Keratinocyte (primary cell): ENCODE data around the gene TOLLIP. TPM values are rescaled to one million over a fixed set of nuclear protein-coding genes. Genes with fewer than 3 reads are reported as not detected.

ENCODE experiments used
- DNase-seq: peaks from one replicate; pipeline ENCODE4 v3.0.0-alpha.2; 2011; ENCODE audit warnings: low read depth, missing footprints, low spot score
- FAIRE-seq: peaks from 2 replicates; lab custom pipeline; 2011; peaks lifted over from hg19 to GRCh38; lab: Jason Lieb, UNC
- H2AFZ ChIP-seq: 2 replicates; pipeline ENCODE4 v1.6.0; 2012; ENCODE audit warnings: low read length, control low read depth, inconsistent platforms; ENCODE audit not compliant: control insufficient read depth
- H3K27ac ChIP-seq: 2 replicates; pipeline ENCODE4 v1.5.1; 2011; ENCODE audit warnings: low read length; ENCODE audit not compliant: control insufficient read depth, insufficient read depth
- H3K27me3 ChIP-seq: 3 replicates; pipeline ENCODE4 v1.6.0; 2011; ENCODE audit warnings: low read length; ENCODE audit not compliant: control insufficient read depth, insufficient read depth; ENCODE audit errors: extremely low read depth
- H3K36me3 ChIP-seq, 2 experiments: 2 replicates in 1 of 2; 3 replicates in 1 of 2; pipeline ENCODE4 v1.5.1; 2011; ENCODE audit warnings: low read length in 2 of 2, mild to moderate bottlenecking in 1 of 2; ENCODE audit not compliant: control insufficient read depth in 2 of 2, insufficient read depth in 2 of 2; ENCODE audit errors: extremely low read depth in 1 of 2
- H3K4me1 ChIP-seq: 3 replicates; pipeline ENCODE4 v1.5.1; 2011; ENCODE audit warnings: low read length; ENCODE audit not compliant: control insufficient read depth, insufficient read depth; ENCODE audit errors: extremely low read depth
- H3K4me2 ChIP-seq: 3 replicates; pipeline ENCODE4 v1.6.0; 2011; ENCODE audit warnings: low read depth, low read length; ENCODE audit not compliant: control insufficient read depth, insufficient read depth; ENCODE audit errors: extremely low read depth
- H3K4me3 ChIP-seq, 3 experiments: fragments of 200-600 bp in 1 of 3; sonication (generic) in 1 of 3; 2 replicates in 2 of 3; 3 replicates in 1 of 3; pipeline ENCODE4 v1.5.1; 2011 to 2016; ENCODE audit warnings: low read length in 3 of 3, mild to moderate bottlenecking in 3 of 3, control low read depth in 2 of 3, inconsistent platforms in 1 of 3, low read depth in 1 of 3, mixed read lengths in 1 of 3, mixed run types in 1 of 3, moderate library complexity in 1 of 3; ENCODE audit not compliant: control insufficient read depth in 2 of 3, insufficient read depth in 2 of 3; ENCODE audit errors: extremely low read depth in 1 of 3
- H3K79me2 ChIP-seq: 2 replicates; pipeline ENCODE4 v1.6.0; 2012; ENCODE audit warnings: low read length; ENCODE audit not compliant: control insufficient read depth, insufficient read depth
- H3K9ac ChIP-seq: 3 replicates; pipeline ENCODE4 v1.6.0; 2011; ENCODE audit warnings: low read length; ENCODE audit not compliant: control insufficient read depth, insufficient read depth; ENCODE audit errors: extremely low read depth
- H3K9me1 ChIP-seq: 3 replicates; pipeline ENCODE4 v1.6.0; 2011; ENCODE audit warnings: low read length; ENCODE audit not compliant: control insufficient read depth, insufficient read depth; ENCODE audit errors: extremely low read depth
- H3K9me3 ChIP-seq: 2 replicates; pipeline ENCODE4 v1.5.1; 2012; ENCODE audit warnings: low read depth, low read length; ENCODE audit not compliant: control insufficient read depth
- H4K20me1 ChIP-seq: 3 replicates; pipeline ENCODE4 v1.6.0; 2011; ENCODE audit warnings: low read length; ENCODE audit not compliant: control insufficient read depth, insufficient read depth; ENCODE audit errors: extremely low read depth
- EZH2 ChIP-seq: IDR thresholded peaks from one replicate; pipeline ENCODE4 v1.6.1; 2012; ENCODE audit warnings: inconsistent platforms, mild to moderate bottlenecking, low read length, moderate library complexity
- dilution Hi-C: fragments of 300-500 bp; cut with MboI; formaldehyde crosslinking; loops from one replicate; pipeline ENCODE4 v1.7.0; 2020; ENCODE audit warnings: low sequenced_read_pairs; ENCODE audit not compliant: extremely low pct_ligation_motif_present
- polyA plus RNA-seq, 5 experiments: library from polyadenylated mRNA; depleted of rRNA in 3 of 5; stranded (reverse) in 3 of 5; stranded (forward) in 1 of 5; unstranded in 1 of 5; fragments of >200 nt; gene quantifications; 1 replicate in 1 of 5; 2 replicates in 3 of 5; 3 replicates in 1 of 5; pipeline versions ENCODE4 v1.2.1 to v1.2.3, GENCODE V29; 2011 to 2012; ENCODE audit warnings: missing spikeins in 2 of 5, low read depth in 1 of 5, low replicate concordance in 1 of 5
- TF ChIP-seq, protein P1 (sequence below), 3 experiments: IDR thresholded peaks in 1 of 3; conservative IDR thresholded peaks in 1 of 3; optimal IDR thresholded peaks in 1 of 3; 2 replicates in 2 of 3; 3 replicates in 1 of 3; pipeline versions ENCODE3 to v1.5.1; 2011; ENCODE audit warnings: low read length in 3 of 3, mild to moderate bottlenecking in 3 of 3, moderate library complexity in 2 of 3, control low read depth in 1 of 3, inconsistent platforms in 1 of 3; ENCODE audit not compliant: insufficient read depth in 2 of 3; ENCODE audit errors: extremely low read depth in 1 of 3

The TOLLIP gene
- polyA plus RNA-seq, 1 donor (not counting 4 experiments of a cell fraction or from before 2014, with no cell fraction given) = 40.2 TPM

- H2AFZ ChIP-seq = no peak overlapping the region
- dilution Hi-C loops = no loop called here
- no peak for FAIRE-seq
- H3K4me1 ChIP-seq = no peaks in the 10 kb centered on the region
- peaks cover 14% of the 10 kb centered on the region for H3K27me3 ChIP-seq
- no peak for DNase-seq
- H3K9ac ChIP-seq = no peak overlapping the region
- no peaks in the 10 kb centered on the region for H4K20me1 ChIP-seq
- no peaks in the 10 kb centered on the region for H3K9me3 ChIP-seq
- no peak overlapping the region for H3K4me3 ChIP-seq
- H3K4me2 ChIP-seq = no peak overlapping the region
- no peak for TF ChIP-seq EZH2
- TF ChIP-seq, protein P1, sequence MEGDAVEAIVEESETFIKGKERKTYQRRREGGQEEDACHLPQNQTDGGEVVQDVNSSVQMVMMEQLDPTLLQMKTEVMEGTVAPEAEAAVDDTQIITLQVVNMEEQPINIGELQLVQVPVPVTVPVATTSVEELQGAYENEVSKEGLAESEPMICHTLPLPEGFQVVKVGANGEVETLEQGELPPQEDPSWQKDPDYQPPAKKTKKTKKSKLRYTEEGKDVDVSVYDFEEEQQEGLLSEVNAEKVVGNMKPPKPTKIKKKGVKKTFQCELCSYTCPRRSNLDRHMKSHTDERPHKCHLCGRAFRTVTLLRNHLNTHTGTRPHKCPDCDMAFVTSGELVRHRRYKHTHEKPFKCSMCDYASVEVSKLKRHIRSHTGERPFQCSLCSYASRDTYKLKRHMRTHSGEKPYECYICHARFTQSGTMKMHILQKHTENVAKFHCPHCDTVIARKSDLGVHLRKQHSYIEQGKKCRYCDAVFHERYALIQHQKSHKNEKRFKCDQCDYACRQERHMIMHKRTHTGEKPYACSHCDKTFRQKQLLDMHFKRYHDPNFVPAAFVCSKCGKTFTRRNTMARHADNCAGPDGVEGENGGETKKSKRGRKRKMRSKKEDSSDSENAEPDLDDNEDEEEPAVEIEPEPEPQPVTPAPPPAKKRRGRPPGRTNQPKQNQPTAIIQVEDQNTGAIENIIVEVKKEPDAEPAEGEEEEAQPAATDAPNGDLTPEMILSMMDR (optimal IDR thresholded peaks at IDR 0.05 in 1 of 3, IDR thresholded peaks at IDR 0.05 in 1 of 3, conservative IDR thresholded peaks at IDR 0.05 in 1 of 3; ENCODE audit: extremely low read depth in 1 of 3, insufficient read depth in 2 of 3, low read length in 3 of 3) = no peak
- no peak overlapping the region for H3K27ac ChIP-seq
- H3K79me2 ChIP-seq = no peaks in the 10 kb centered on the region
- no peaks in the 10 kb centered on the region for H3K9me1 ChIP-seq
- no peaks in the 10 kb centered on the region for H3K36me3 ChIP-seq
These were observed 42.0 kb upstream of the TOLLIP start for GRCh38 chr11:1351278-1351937.

- H3K4me2 ChIP-seq = no peak overlapping the region
- no peak for DNase-seq
- no peaks in the 10 kb centered on the region for H3K9me1 ChIP-seq
- H3K36me3 ChIP-seq = no peaks in the 10 kb centered on the region
- H3K27me3 ChIP-seq = peaks cover 14% of the 10 kb centered on the region
- H4K20me1 ChIP-seq = no peaks in the 10 kb centered on the region
- no peaks in the 10 kb centered on the region for H3K4me1 ChIP-seq
- FAIRE-seq = no peak
- TF ChIP-seq, protein P1 (optimal IDR thresholded peaks at IDR 0.05 in 1 of 3, IDR thresholded peaks at IDR 0.05 in 1 of 3, conservative IDR thresholded peaks at IDR 0.05 in 1 of 3; ENCODE audit: extremely low read depth in 1 of 3, insufficient read depth in 2 of 3, low read length in 3 of 3) = no peak
- TF ChIP-seq EZH2 = no peak
- H3K4me3 ChIP-seq = no peak overlapping the region
- no peak overlapping the region for H3K9ac ChIP-seq
- no peaks in the 10 kb centered on the region for H3K9me3 ChIP-seq
- no peaks in the 10 kb centered on the region for H3K79me2 ChIP-seq
- no peak overlapping the region for H2AFZ ChIP-seq
- dilution Hi-C loops = no loop called here
- no peak overlapping the region for H3K27ac ChIP-seq
These were observed 40.8 kb upstream of the TOLLIP start for GRCh38 chr11:1350086-1350725.
